ENCODE data around the gene EXD3. TPM values are rescaled to one million over a fixed set of nuclear protein-coding genes. Genes with fewer than 3 reads are reported as not detected.

The EXD3 gene
- total and polyA plus RNA-seq, 8 donors = 8.1 to 57.3 (median 13.6) TPM

DNA sequence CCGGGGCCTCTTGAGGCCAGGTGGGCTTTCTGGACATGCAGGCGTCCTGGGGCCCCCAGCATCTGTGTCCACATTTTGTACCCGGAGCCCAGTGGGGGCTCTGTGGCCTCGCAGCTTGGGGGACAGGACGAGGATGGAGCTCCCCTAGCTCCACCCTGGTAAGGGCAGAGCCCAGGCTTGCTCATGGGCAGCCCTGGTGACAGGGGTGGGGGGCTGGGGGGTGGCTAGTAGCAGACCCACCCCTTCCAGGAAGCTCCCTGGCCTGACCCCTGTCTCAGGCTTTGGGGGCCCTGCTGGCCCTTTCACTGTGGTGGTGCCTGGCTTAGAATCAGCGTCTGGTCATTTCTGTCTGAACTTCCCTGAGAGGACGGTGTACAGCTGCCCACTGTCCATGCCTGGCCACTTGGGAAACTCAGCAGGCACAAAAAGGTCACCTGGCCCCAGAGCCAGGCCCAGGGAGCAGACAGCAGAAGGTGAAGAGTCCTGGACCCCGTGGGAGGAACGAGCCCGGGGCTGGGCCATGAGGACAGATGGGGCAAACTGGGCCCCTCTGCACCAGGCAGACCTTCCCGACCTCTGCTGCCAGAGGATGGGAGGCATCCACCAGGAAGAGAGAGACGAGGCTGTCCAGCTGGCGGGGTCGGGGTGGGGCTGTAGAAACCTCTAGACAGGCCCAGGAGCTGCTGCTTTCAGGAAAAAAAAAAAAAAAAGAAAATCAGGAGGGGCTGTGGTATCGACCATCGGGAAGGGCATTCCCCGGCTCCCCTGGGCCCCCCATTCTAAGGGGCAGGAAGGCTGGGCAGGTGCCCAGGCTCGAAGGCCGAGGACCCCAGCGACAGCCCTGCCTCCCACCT lies 52.8 kb downstream of the EXD3 start:
- FAIRE-seq (no peak), DNase-seq (peak in 3 of 6 donors; percentile 10 to 66 (median 48)), ATAC-seq (peak in 3 of 4 donors; percentile 10 to 21 (median 12))
- TF ChIP-seq, protein P1, sequence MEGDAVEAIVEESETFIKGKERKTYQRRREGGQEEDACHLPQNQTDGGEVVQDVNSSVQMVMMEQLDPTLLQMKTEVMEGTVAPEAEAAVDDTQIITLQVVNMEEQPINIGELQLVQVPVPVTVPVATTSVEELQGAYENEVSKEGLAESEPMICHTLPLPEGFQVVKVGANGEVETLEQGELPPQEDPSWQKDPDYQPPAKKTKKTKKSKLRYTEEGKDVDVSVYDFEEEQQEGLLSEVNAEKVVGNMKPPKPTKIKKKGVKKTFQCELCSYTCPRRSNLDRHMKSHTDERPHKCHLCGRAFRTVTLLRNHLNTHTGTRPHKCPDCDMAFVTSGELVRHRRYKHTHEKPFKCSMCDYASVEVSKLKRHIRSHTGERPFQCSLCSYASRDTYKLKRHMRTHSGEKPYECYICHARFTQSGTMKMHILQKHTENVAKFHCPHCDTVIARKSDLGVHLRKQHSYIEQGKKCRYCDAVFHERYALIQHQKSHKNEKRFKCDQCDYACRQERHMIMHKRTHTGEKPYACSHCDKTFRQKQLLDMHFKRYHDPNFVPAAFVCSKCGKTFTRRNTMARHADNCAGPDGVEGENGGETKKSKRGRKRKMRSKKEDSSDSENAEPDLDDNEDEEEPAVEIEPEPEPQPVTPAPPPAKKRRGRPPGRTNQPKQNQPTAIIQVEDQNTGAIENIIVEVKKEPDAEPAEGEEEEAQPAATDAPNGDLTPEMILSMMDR (IDR thresholded peaks at IDR 0.05) = no peak
- 76 to 80% methylated on average over 20 of the region's 20 CpGs for WGBS, 2 donors
- Histone ChIP-seq H3K36me3 (no peaks in the 10 kb centered on the region), H3K4me3 (no peak overlapping the region), H3K27me3 (no peaks in the 10 kb centered on the region), H3K9me3 (no peaks in the 10 kb centered on the region), H3K27ac (peak overlapping the region in 1 of 4 donors; percentile 8), H3K4me1 (no peaks in the 10 kb centered on the region)
- intact Hi-C loops (cut with DNase I) = no loop called here

DNA sequence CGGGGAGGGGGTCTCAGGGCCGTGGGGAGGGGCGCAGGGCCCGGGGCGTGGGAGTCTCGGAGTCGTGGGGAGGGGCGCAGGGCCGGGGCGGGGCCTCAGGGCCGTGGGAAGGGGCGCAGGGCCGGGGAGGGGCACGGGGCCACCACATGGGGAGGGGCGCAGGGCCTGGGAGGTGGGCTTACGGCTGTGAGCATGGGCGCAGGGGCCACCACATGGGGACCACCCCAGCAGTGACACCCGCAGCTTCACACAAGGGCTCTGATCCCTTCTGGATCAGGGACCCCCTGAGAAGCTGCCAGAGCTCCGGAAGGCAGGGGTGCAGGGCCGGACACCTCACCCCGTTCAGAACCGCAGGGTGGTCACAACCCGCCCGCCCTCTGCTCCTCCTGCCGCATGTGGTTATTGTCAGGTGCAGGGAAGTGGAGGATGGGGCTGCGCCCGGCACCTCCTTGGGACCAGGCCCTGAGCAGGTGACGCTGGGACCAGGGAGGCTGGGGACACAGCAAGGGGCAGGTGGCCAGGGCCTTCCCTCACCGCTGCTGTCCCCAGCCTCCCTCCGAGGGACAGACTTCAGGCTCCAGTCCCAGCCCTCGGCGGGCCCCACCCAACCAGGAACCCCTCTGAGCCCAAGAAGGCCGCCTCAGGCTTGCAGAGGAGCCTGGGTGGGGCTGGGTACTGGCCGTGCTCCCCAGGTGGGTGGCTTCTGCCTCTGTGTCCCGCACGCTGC lies 53.7 kb downstream of the EXD3 start:
- TF ChIP-seq, protein P1 (IDR thresholded peaks at IDR 0.05) = no peak

DNA sequence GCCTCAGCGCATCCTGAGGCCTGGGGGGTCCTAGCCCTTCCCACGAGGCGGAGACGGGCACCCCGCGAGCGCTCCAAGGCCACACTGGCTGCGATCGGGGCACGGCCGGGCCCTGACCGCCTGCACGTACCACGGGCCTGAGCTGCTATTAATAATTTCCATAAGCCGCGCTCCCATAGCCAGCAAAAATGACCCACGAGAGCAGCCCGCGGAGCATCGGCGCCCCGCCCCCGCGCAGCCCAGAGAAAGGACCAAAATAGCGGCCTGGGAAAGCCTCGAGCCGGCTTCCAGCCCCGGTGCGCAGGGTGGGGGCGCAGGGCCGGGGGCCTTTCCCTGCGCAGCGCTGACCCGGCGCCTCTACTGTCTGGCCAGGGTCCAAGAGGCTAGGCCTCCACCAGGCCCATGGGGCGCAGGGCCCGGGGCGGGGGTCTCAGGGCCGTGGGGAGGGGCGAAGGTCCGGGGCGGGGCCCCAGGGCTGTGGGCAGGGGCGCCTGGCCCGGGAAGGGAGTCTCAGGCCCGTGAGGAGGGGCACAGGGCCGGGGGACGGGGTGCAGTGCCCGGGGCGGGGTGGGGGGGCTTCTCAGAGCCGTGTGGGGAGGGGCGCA lies 54.4 kb downstream of the EXD3 start:
- TF ChIP-seq, protein P1 (IDR thresholded peaks at IDR 0.05) = no peak
- no peaks in the 10 kb centered on the region for H3K27me3 ChIP-seq
- peak in 3 of 6 donors; percentile 8 to 59 (median 47) for DNase-seq
- no peak overlapping the region for H3K27ac ChIP-seq
- H3K4me1 ChIP-seq = no peaks in the 10 kb centered on the region
- H3K4me3 ChIP-seq = no peak overlapping the region
- FAIRE-seq = no peak
- intact Hi-C loops (cut with DNase I) = no loop called here
- ATAC-seq = peak in 2 of 4 donors; percentile 14 to 15
- H3K36me3 ChIP-seq = no peaks in the 10 kb centered on the region
- no peaks in the 10 kb centered on the region for H3K9me3 ChIP-seq
- 66 to 75% methylated on average over 43 to 51 of the region's 51 CpGs for WGBS, 2 donors

More for the DNA sequence above, 53.7 kb downstream of the EXD3 start:
- no peaks in the 10 kb centered on the region for H3K9me3 ChIP-seq
- no peak for ATAC-seq
- 84 to 90% methylated on average over 36 of the region's 36 CpGs for WGBS, 2 donors
- H3K36me3 ChIP-seq = no peaks in the 10 kb centered on the region
- peak in 3 of 6 donors; percentile 12 to 77 (median 49) for DNase-seq
- H3K4me1 ChIP-seq = no peaks in the 10 kb centered on the region
- no peak overlapping the region for H3K27ac ChIP-seq
- intact Hi-C loops (cut with DNase I) = no loop called here
- H3K4me3 ChIP-seq = no peak overlapping the region
- no peak for FAIRE-seq
- H3K27me3 ChIP-seq = no peaks in the 10 kb centered on the region

DNA sequence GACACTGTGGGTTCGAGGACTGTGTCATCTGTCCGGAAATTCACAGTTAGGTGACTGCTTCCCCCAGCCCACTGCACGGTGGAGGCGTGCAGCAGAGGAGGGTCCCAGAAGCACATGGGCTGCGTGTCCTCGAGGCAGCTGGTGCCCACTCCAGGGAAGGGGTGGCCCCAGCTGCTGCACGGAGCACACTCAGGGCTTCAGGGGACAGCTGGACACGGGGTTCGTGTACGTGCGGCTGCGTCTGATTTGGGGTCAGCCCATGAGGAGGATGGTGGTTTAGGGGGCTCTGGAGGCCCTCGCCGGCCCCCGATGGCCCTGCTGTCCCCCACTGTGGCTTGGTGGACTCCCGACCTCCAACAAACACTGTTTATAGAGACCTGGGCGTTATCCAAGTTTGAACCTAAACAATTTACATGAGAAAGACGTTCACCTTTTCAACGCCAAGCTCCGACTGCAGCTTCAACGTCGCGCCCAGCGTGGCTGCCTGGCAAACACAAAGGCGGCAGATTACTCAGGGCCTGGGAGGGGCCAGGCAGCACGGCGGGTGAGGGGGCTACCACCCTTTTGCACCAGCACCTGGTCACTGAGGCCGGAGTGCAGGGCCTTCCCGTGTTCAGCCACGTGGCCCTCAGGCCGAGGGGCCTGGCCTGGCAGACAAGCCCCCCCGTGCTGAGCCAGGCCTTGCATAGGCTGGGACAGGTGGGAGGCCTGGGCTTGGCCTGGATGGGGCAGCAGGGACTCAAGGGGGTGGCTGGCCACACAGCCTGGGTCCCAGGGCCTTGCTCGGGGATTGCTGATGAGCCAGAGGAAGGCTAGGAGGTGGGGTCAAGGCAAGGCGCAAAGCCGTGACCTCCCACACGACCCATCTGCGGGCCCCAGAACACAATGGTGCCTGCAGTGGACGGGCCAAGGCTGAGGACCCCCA lies 55.2 kb downstream of the EXD3 start:
- 92 to 94% methylated on average over 37 to 38 of the region's 38 CpGs for WGBS, 2 donors
- peak in 3 of 6 donors; percentile 9 to 62 (median 49) for DNase-seq
- no peak for FAIRE-seq
- Histone ChIP-seq H3K27ac (no peak overlapping the region), H3K27me3 (no peaks in the 10 kb centered on the region), H3K9me3 (no peaks in the 10 kb centered on the region), H3K36me3 (no peaks in the 10 kb centered on the region), H3K4me3 (no peak overlapping the region), H3K4me1 (no peaks in the 10 kb centered on the region)
- TF ChIP-seq, protein P1 (IDR thresholded peaks at IDR 0.05) = no peak
- intact Hi-C loops (cut with DNase I) = no loop called here
- ATAC-seq = no peak
